Stomach (tissue), 9 donors: ENCODE results near the gene MRGPRE. TPM values are rescaled to one million over a fixed set of nuclear protein-coding genes. Genes with fewer than 3 reads are reported as not detected.

Experiments
- DNase-seq, 2 donors: peaks; one replicate each; pipeline versions ENCODE4 v3.0.0 to v3.0.0-alpha.2; 2013 to 2019
- H3K27ac ChIP-seq, 5 donors: fragments of 200-600 bp in 4 of 5; sonication (generic) in 4 of 5; one replicate each; pipeline ENCODE4 v1.5.1; 2013 to 2019; ENCODE audit warnings: mild to moderate bottlenecking in 1 of 5, moderate library complexity in 1 of 5
- H3K27me3 ChIP-seq, 3 donors: fragments of 200-600 bp; sonication (generic); one replicate each; pipeline ENCODE4 v1.5.1; 2017 to 2019; ENCODE audit warnings: mixed run types in 1 of 3
- H3K36me3 ChIP-seq, 4 donors: fragments of 200-600 bp; sonication (generic); 1 replicate in 3 of 4; 2 replicates in 1 of 4; pipeline ENCODE4 v1.5.1; 2016 to 2019
- H3K4me1 ChIP-seq, 4 donors: fragments of 200-600 bp; sonication (generic); one replicate each; pipeline ENCODE4 v1.5.1; 2016 to 2019
- H3K4me3 ChIP-seq, 4 donors: fragments of 200-600 bp; sonication (generic) in 3 of 4; one replicate each; pipeline ENCODE4 v1.5.1; 2016 to 2019; ENCODE audit warnings: mild to moderate bottlenecking in 1 of 4
- H3K9me3 ChIP-seq, 4 donors: fragments of 200-600 bp; sonication (generic); one replicate each; pipeline ENCODE4 v1.5.1; 2016 to 2019
- EP300 ChIP-seq: sonication (generic); formaldehyde crosslinking; IDR thresholded peaks from one replicate; pipeline ENCODE4 v1.6.1; 2017; ENCODE audit warnings: antibody characterized with exemption
- POLR2A ChIP-seq, 4 donors: fragments of 450-650 bp; IDR thresholded peaks; one replicate each; pipeline ENCODE4 v1.6.1; 2016; ENCODE audit warnings: antibody characterized with exemption in 4 of 4, control low read depth in 2 of 4, mild to moderate bottlenecking in 1 of 4, moderate library complexity in 1 of 4
- POLR2AphosphoS5 ChIP-seq, 3 donors: sonication (generic); formaldehyde crosslinking; IDR thresholded peaks; one replicate each; pipeline ENCODE4 v1.6.1; 2016; ENCODE audit warnings: antibody characterized with exemption in 3 of 3
- WGBS, 5 donors: extraction: QIAGEN DNeasy Blood & Tissue Kit in 3 of 5; methylation state at CpG; one replicate each; pipeline versions ENCODE4 v1.1.5 to v1.1.7; 2013 to 2018; 5-methylcytosine and 5-hydroxymethylcytosine counted together
- intact Hi-C: fragments of 100-400 bp; cut with DNase I; formaldehyde crosslinking; loops from one replicate; pipeline ENCODE4 v1.15.1; 2023; ENCODE audit warnings: low total_unique reads
- polyA plus RNA-seq, 3 donors: library from polyadenylated mRNA; stranded (reverse); fragments of 200-250 nt; gene quantifications; one replicate each; pipeline ENCODE4 v1.2.3, GENCODE V29; 2013
- total RNA-seq, 5 donors: library from RNA; depleted of rRNA; stranded (reverse); fragments of >200 nt; gene quantifications; one replicate each; pipeline versions ENCODE4 v1.1.0 to v1.2.3, GENCODE V29; 2014 to 2016
- TF ChIP-seq, protein P1 (sequence below), 7 experiments: fragments of 450-650 bp in 4 of 7; fragments of 200-600 bp in 3 of 7; sonication (generic) in 3 of 7; IDR thresholded peaks; one replicate each; pipeline ENCODE4 v1.5.1; 2016 to 2019; ENCODE audit warnings: antibody characterized with exemption in 7 of 7, control low read depth in 2 of 7, mild to moderate bottlenecking in 1 of 7
- donor health status: healthy with polysubstance abuse.
- donor health status: Bipolar disorder and iron deficiency.
- donor health status: healthy.

Gene MRGPRE
- total and polyA plus RNA-seq, 8 donors, result not detected

- TF ChIP-seq, protein P1, sequence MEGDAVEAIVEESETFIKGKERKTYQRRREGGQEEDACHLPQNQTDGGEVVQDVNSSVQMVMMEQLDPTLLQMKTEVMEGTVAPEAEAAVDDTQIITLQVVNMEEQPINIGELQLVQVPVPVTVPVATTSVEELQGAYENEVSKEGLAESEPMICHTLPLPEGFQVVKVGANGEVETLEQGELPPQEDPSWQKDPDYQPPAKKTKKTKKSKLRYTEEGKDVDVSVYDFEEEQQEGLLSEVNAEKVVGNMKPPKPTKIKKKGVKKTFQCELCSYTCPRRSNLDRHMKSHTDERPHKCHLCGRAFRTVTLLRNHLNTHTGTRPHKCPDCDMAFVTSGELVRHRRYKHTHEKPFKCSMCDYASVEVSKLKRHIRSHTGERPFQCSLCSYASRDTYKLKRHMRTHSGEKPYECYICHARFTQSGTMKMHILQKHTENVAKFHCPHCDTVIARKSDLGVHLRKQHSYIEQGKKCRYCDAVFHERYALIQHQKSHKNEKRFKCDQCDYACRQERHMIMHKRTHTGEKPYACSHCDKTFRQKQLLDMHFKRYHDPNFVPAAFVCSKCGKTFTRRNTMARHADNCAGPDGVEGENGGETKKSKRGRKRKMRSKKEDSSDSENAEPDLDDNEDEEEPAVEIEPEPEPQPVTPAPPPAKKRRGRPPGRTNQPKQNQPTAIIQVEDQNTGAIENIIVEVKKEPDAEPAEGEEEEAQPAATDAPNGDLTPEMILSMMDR (IDR thresholded peaks at IDR 0.05), result no peak
- TF ChIP-seq EP300 (no peak), POLR2A (IDR thresholded peaks at IDR 0.05) (no peak), POLR2AphosphoS5 (IDR thresholded peaks at IDR 0.05) (no peak)
- no peak for DNase-seq
- Histone ChIP-seq H3K4me3 (no peak overlapping the region), H3K27me3 (peaks cover 0 to 66% (median 47%) of the 10 kb centered on the region in 3 donors), H3K9me3 (peaks cover 0 to 16% (median 11%) of the 10 kb centered on the region in 4 donors), H3K27ac (no peak overlapping the region), H3K4me1 (peaks cover 0 to 6% (median 3%) of the 10 kb centered on the region in 4 donors), H3K36me3 (no peaks in the 10 kb centered on the region)
- intact Hi-C loops, result no loop called here
- WGBS, 5 donors, result 53 to 65% (median 55%) methylated on average over 10 to 17 of the region's 17 CpGs
Measured at GRCh38 chr11:3215346-3216026, 16.7 kb downstream of the MRGPRE start.

DNA sequence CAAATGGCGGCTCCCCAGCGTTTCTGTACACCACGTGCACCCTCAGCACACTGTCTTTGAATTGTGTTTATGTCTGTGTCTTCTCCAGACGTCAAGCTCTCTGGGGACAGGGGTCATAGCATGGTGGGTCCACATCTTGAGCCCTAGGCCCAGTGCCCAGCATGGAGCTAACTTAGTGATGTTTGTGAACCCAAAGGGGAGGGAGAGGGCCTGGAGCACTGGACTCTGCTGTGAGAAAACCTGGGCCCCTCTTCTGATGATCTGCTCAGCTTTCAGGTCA, 17.9 kb downstream of the MRGPRE start:
- Histone ChIP-seq H3K27ac (no peak overlapping the region), H3K9me3 (peaks cover 0 to 17% (median 12%) of the 10 kb centered on the region in 4 donors), H3K36me3 (no peaks in the 10 kb centered on the region), H3K4me3 (no peak overlapping the region), H3K27me3 (peaks cover 0 to 55% (median 41%) of the 10 kb centered on the region in 3 donors), H3K4me1 (peaks cover 0 to 6% (median 3%) of the 10 kb centered on the region in 4 donors)
- 77 to 86% (median 80%) methylated on average over 4 of the region's 4 CpGs for WGBS, 5 donors
- TF ChIP-seq, protein P1 (IDR thresholded peaks at IDR 0.05), result no peak
- TF ChIP-seq POLR2AphosphoS5 (IDR thresholded peaks at IDR 0.05), result no peak
- TF ChIP-seq POLR2A (IDR thresholded peaks at IDR 0.05), result no peak
- TF ChIP-seq EP300, result no peak
- intact Hi-C loops, result no loop called here
- no peak for DNase-seq

DNA sequence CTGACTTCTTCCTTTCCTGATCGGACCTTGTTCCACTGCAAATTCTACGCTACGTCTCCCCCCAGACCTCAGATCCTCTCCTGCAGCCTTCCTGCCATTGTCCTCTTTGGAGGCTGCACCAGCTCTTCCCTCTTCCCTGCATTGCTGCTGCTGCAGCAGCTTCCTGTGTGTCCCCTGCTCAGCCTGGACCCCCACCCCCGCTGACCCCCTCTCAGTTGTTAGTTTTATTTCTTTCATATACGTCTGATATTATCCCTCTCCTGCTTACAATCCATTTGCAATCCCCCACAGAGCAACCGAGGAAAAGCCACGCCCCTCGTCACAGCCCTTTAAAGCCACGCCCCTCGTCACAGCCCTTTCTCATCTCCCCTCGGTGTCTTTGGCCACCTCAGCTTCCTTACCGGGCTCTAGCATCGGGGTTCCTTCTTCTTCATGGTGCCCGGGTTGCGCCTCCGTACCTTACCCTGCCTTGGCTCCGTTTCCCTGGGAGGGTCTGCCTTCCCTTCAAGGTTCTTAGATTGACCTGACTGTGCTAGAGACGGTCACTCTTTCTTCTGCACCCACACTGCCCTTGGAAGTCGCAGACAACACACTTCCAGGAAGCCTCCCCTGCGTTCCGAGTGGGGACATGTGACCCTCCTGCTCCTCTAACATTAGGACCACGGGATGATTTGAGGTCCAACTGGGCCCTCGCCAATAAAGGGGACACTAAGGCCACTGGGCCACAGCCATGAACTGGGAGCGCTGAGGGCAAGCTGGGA, 18.4 kb downstream of the MRGPRE start:
- Histone ChIP-seq H3K27ac (no peak overlapping the region), H3K36me3 (no peaks in the 10 kb centered on the region), H3K4me3 (no peak overlapping the region), H3K4me1 (peaks cover 0 to 6% (median 3%) of the 10 kb centered on the region in 4 donors), H3K27me3 (peaks cover 0 to 50% (median 36%) of the 10 kb centered on the region in 3 donors), H3K9me3 (peaks cover 0 to 17% (median 12%) of the 10 kb centered on the region in 4 donors)
- no peak for TF ChIP-seq POLR2AphosphoS5 (IDR thresholded peaks at IDR 0.05)
- TF ChIP-seq EP300, result no peak
- TF ChIP-seq, protein P1 (IDR thresholded peaks at IDR 0.05), result no peak
- TF ChIP-seq POLR2A (IDR thresholded peaks at IDR 0.05), result no peak
- DNase-seq, result no peak
- intact Hi-C loops, result no loop called here
- 57 to 65% (median 60%) methylated on average over 24 of the region's 24 CpGs for WGBS, 5 donors

GRCh38 chr11:3208272-3208671, 23.9 kb downstream of the MRGPRE start:
- no peak overlapping the region for H3K4me3 ChIP-seq
- H3K27me3 ChIP-seq, result peaks cover under 1 to 19% (median 12%) of the 10 kb centered on the region in 3 donors
- H3K36me3 ChIP-seq, result no peaks in the 10 kb centered on the region
- no peak for DNase-seq
- TF ChIP-seq POLR2A (IDR thresholded peaks at IDR 0.05) (no peak), POLR2AphosphoS5 (IDR thresholded peaks at IDR 0.05) (no peak), EP300 (no peak)
- TF ChIP-seq, protein P1 (IDR thresholded peaks at IDR 0.05), result no peak
- WGBS, 5 donors, result 76 to 90% (median 84%) methylated on average over 6 of the region's 6 CpGs
- peaks cover 2 to 15% (median 10%) of the 10 kb centered on the region in 4 donors for H3K4me1 ChIP-seq
- peaks cover 0 to 17% (median 12%) of the 10 kb centered on the region in 4 donors for H3K9me3 ChIP-seq
- H3K27ac ChIP-seq, result no peak overlapping the region
- intact Hi-C loops, result no loop called here
